SK-N-MC (cell line): Measurements from ENCODE around the gene SCNN1B.

Experiments used
- EZH2 ChIP-seq: fragments of 200-600 bp; sonication (generic); IDR thresholded peaks from one replicate; pipeline ENCODE4 v1.6.1; 2017; ENCODE audit warnings: antibody characterized with exemption
- POLR2AphosphoS5 ChIP-seq: IDR thresholded peaks from 2 replicates; pipeline ENCODE4 v1.6.1; 2012; ENCODE audit warnings: mild to moderate bottlenecking, low read depth, low read length, borderline replicate concordance

- TF ChIP-seq POLR2AphosphoS5 (no peak), EZH2 (no peak)
Observed at GRCh38 chr16:23428351-23428750, 126.2 kb downstream of the SCNN1B start.
